ENCODE data around the gene GPR157. TPM values are rescaled to one million over a fixed set of nuclear protein-coding genes. Genes with fewer than 3 reads are reported as not detected.
A peak's percentile ranks its signal among the peaks of the same experiment; 100 is the strongest.

Gene GPR157
- polyA plus RNA-seq, 2 of the 4 experiments (the other 2 are of a cell fraction) = 3.6 to 4.7 TPM

- no peaks in the 10 kb centered on the region for H3K9me3 ChIP-seq
- POLR2A ChIA-PET = interaction anchor here (1.6 kb wide), 1 partner anchor 20 kb away, joined by 8 read pairs; no protein-coding TSS in a partner anchor
- 95% methylated on average over 13 of the region's 17 CpGs for WGBS (ENCODE audit: missing lambda C conversion rate)
- CTCF ChIA-PET = interaction anchor here (0.7 to 2.2 kb wide), 5 partner anchors 8 to 46 kb away, joined by 3 to 9 read pairs (median 8); no protein-coding TSS in a partner anchor
- no peak for TF ChIP-seq FOSB (CRISPR knock-in tag; IDR thresholded peaks at IDR 0.05)
- no peak for TF ChIP-seq KDM5A (IDR thresholded peaks at IDR 0.05)
- no peak for TF ChIP-seq MAFK (IDR thresholded peaks at IDR 0.05; ENCODE audit: partially characterized antibody)
- no peak for TF ChIP-seq POLR2A (IDR thresholded peaks at IDR 0.05; ENCODE audit: low read length)
- TF ChIP-seq HOXB5 (CRISPR knock-in tag; IDR thresholded peaks at IDR 0.05) = no peak
- no peak for TF ChIP-seq ESRRA (IDR thresholded peaks at IDR 0.05; ENCODE audit: borderline replicate concordance, low read length)
- TF ChIP-seq CBX2 (IDR thresholded peaks at IDR 0.05; ENCODE audit: borderline replicate concordance, low read depth) = no peak
- no peak for TF ChIP-seq RFX5 (IDR thresholded peaks at IDR 0.05)
- TF ChIP-seq RARB (CRISPR knock-in tag; IDR thresholded peaks at IDR 0.05) = no peak
- TF ChIP-seq MAX (IDR thresholded peaks at IDR 0.05) = no peak
- no peak for TF ChIP-seq EHF (CRISPR knock-in tag; IDR thresholded peaks at IDR 0.05)
- TF ChIP-seq CEBPB (IDR thresholded peaks at IDR 0.05) = no peak
- no peak for TF ChIP-seq MYC (IDR thresholded peaks at IDR 0.05; ENCODE audit: borderline replicate concordance, low read length)
- TF ChIP-seq ZNF302 (CRISPR knock-in tag; IDR thresholded peaks at IDR 0.05) = no peak
- no peak for TF ChIP-seq SMC3 (IDR thresholded peaks at IDR 0.05)
- H3K4me2 ChIP-seq = no peak overlapping the region
- peaks cover 30% of the 10 kb centered on the region for H3K4me1 ChIP-seq
- no peak for DNase-seq (ENCODE audit: low read depth in 1 of 2, low spot score in 1 of 2)
- H3K27ac ChIP-seq = peak overlapping the region in 1 of 2 experiments; percentile 23; a peak in 1 of 6 replicates
- no peak for FAIRE-seq
- H3K4me3 ChIP-seq = no peak overlapping the region
- no peak for ATAC-seq
Observed at GRCh38 chr1:9149837-9150581, 21.1 kb upstream of the GPR157 start.

- ChIA-PET POLR2A (interaction anchor here (0.7 to 1.6 kb wide), 2 partner anchors 20 to 24 kb away, joined by 4 to 8 read pairs; no protein-coding TSS in a partner anchor), CTCF (interaction anchor here (1.2 to 1.4 kb wide), 2 partner anchors 31 to 47 kb away, joined by 4 to 9 read pairs; no protein-coding TSS in a partner anchor)
- no peak for FAIRE-seq
- Histone ChIP-seq H3K4me2 (no peak overlapping the region), H3K4me1 (peaks cover 33% of the 10 kb centered on the region), H3K27ac (0 out of 6 replicates have a peak overlapping the region, but pooled peaks of 1 of the 2 experiments have one; percentile 46), H3K9me3 (no peaks in the 10 kb centered on the region), H3K4me3 (no peak overlapping the region)
- no peak for DNase-seq (ENCODE audit: low read depth in 1 of 2, low spot score in 1 of 2)
- no peak for ATAC-seq
- TF ChIP-seq EHMT2 (IDR thresholded peaks at IDR 0.05; ENCODE audit: low read depth) (no peak), ZSCAN20 (CRISPR knock-in tag; IDR thresholded peaks at IDR 0.05) (no peak), NPAS2 (CRISPR knock-in tag; IDR thresholded peaks at IDR 0.05; ENCODE audit: borderline replicate concordance) (no peak), HEYL (CRISPR knock-in tag; IDR thresholded peaks at IDR 0.05) (no peak), ZFP36 (IDR thresholded peaks at IDR 0.05; ENCODE audit: borderline replicate concordance, partially characterized antibody) (no peak), CHD4 (IDR thresholded peaks at IDR 0.05; ENCODE audit: borderline replicate concordance) (no peak), FOSB (CRISPR knock-in tag; IDR thresholded peaks at IDR 0.05) (no peak), CBX2 (IDR thresholded peaks at IDR 0.05; ENCODE audit: borderline replicate concordance, low read depth) (no peak), RFX5 (IDR thresholded peaks at IDR 0.05) (no peak), PBX3 (IDR thresholded peaks at IDR 0.05) (no peak), CTCF (IDR thresholded peaks at IDR 0.05) (no peak), ATOH8 (CRISPR knock-in tag; IDR thresholded peaks at IDR 0.05; ENCODE audit: low read depth) (no peak), CEBPB (IDR thresholded peaks at IDR 0.05) (no peak), KDM1A (IDR thresholded peaks at IDR 0.05; ENCODE audit: low read depth) (no peak), HMGXB4 (CRISPR knock-in tag; IDR thresholded peaks at IDR 0.05; ENCODE audit: borderline replicate concordance) (no peak), ESRRA (IDR thresholded peaks at IDR 0.05; ENCODE audit: borderline replicate concordance, low read length) (no peak), BCL3 (IDR thresholded peaks at IDR 0.05) (no peak)
- 96% methylated on average over 3 of the region's 3 CpGs for WGBS (ENCODE audit: missing lambda C conversion rate)
Observed at GRCh38 chr1:9149151-9149550, 20.2 kb upstream of the GPR157 start.
